ENCODE data around the gene CBY3. TPM values are rescaled to one million over a fixed set of nuclear protein-coding genes. Genes with fewer than 3 reads are reported as not detected.

The CBY3 gene
- not detected for polyA plus RNA-seq (2012; ENCODE audit: insufficient read depth, insufficient read length, low read depth)

- no peaks in the 10 kb centered on the region for H3K27me3 ChIP-seq
- peaks cover 3% of the 10 kb centered on the region; the same call in 1 of the 2 replicates for H3K4me1 ChIP-seq
- no peaks in the 10 kb centered on the region for H3K36me3 ChIP-seq
- TF ChIP-seq CTCF (IDR thresholded peaks at IDR 0.05; ENCODE audit: low read depth, low read length) = no peak
- no peak for DNase-seq
- H3K9me3 ChIP-seq = peaks cover 6% of the 10 kb centered on the region; the same call in 1 of the 2 replicates
- H3K4me3 ChIP-seq (ENCODE audit: low read depth, low read length) = no peak within 1 kb of the TSS
Observed at GRCh38 chr5:179680780-179681401, at the start of gene CBY3. CBY3 (minus strand) TSS chr5:179681034; CDS start chr5:179680918, 116 bp downstream.

DNA sequence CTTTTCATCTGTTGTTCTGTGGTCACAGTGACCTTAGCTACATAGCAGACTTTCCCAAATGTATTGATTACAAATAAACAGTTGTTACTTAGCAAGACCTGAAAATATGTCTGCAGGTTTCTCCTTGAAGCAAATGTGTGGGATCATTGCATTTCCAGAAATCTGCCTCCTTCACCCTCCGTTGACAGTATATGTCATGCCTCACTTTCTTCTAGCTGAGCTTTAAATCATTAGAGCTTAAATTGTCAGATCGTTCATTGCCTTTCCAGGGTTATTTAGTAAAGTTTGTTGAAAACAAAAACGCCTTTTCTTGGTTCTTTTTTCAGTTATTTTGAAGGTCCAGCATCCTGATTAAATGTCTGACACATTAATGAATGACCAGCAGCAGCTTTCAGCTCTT is 49.5 kb upstream of the CBY3 start:
- no peak for DNase-seq
- Histone ChIP-seq H3K4me1 (peaks cover 3% of the 10 kb centered on the region), H3K36me3 (peaks cover 61% of the 10 kb centered on the region), H3K4me3 (ENCODE audit: low read depth, low read length) (no peak overlapping the region), H3K9me3 (no peaks in the 10 kb centered on the region), H3K27me3 (no peaks in the 10 kb centered on the region)
- TF ChIP-seq CTCF (IDR thresholded peaks at IDR 0.05; ENCODE audit: low read depth, low read length) = no peak

GRCh38 chr5:179729727-179730126 is 48.9 kb upstream of the CBY3 start:
- H3K4me1 ChIP-seq = peaks cover 3% of the 10 kb centered on the region
- no peaks in the 10 kb centered on the region for H3K9me3 ChIP-seq
- H3K36me3 ChIP-seq = peaks cover 63% of the 10 kb centered on the region
- no peak for TF ChIP-seq CTCF (IDR thresholded peaks at IDR 0.05; ENCODE audit: low read depth, low read length)
- DNase-seq = no peak
- no peaks in the 10 kb centered on the region for H3K27me3 ChIP-seq
- H3K4me3 ChIP-seq (ENCODE audit: low read depth, low read length) = no peak overlapping the region

- Histone ChIP-seq H3K9me3 (no peaks in the 10 kb centered on the region), H3K36me3 (peaks cover 66% of the 10 kb centered on the region), H3K4me3 (ENCODE audit: low read depth, low read length) (no peak overlapping the region), H3K27me3 (no peaks in the 10 kb centered on the region), H3K4me1 (peaks cover 3% of the 10 kb centered on the region)
- DNase-seq = no peak
- TF ChIP-seq CTCF (IDR thresholded peaks at IDR 0.05; ENCODE audit: low read depth, low read length) = no peak
Observed at GRCh38 chr5:179729303-179729702, 48.5 kb upstream of the CBY3 start.

DNA sequence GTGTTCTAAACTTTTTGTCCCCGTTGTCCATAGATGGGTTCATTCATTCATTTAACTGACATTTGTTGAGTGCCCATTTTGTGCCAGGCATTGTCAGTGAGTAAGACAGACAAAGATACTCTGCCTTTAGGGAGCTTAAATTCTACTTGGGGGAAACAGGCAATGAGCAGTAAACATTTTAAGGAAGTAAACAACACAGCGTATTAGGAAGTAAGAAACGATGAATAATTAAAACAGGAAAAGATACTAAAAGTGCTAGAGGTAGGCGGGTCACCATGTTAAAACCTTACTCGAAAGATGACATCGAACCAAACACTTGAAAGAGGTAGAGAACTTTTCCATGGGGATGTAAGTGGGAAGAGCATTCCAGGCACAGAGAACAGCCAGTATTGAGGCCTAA is 46.3 kb upstream of the CBY3 start:
- H3K4me1 ChIP-seq = peaks cover 3% of the 10 kb centered on the region; the same call in 1 of the 2 replicates

More for the DNA sequence above, 46.3 kb upstream of the CBY3 start:
- H3K36me3 ChIP-seq = peaks cover 88% of the 10 kb centered on the region
- H3K27me3 ChIP-seq = no peaks in the 10 kb centered on the region
- H3K4me3 ChIP-seq (ENCODE audit: low read depth, low read length) = no peak overlapping the region
- TF ChIP-seq CTCF (IDR thresholded peaks at IDR 0.05; ENCODE audit: low read depth, low read length) = no peak
- DNase-seq = no peak
- H3K9me3 ChIP-seq = no peaks in the 10 kb centered on the region
